HG02943 (cell line): Measurements from ENCODE around the gene LRRC7.
A peak's percentile ranks its signal among the peaks of the same experiment; 100 is the strongest.

ENCODE experiments used
- ATAC-seq: cut with Tn5 transposase; IDR thresholded peaks from one replicate; pipeline ENCODE4 v1.9.1; 2021; ENCODE audit warnings: mild to moderate bottlenecking, low read depth, moderate library complexity; ENCODE audit not compliant: unreplicated experiment

The LRRC7 gene

GRCh38 chr1:70072231-70072751 lies 504.6 kb downstream of the LRRC7 start:
- no peak for ATAC-seq

DNA sequence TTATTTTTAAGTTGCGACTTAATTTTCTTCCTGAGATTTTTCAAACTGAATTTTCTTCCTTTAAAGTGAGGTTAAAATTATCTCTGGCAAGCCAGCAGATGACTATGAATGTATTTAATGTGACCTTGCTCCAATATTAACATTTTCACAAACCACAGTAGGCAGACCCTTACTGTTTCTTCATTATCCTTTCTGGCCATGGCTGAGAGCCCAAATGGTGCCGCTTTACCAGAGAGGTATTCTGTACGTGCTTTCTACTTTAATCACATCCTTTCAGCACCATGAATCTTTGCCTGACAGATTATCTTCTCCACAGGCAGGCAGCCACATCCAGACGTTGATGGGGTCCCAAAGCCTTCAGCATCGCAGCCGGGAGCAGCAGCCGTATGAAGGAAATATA lies 508.0 kb downstream of the LRRC7 start:
- no peak for ATAC-seq

GRCh38 chr1:70077066-70077465 lies 509.3 kb downstream of the LRRC7 start:
- no peak for ATAC-seq

DNA sequence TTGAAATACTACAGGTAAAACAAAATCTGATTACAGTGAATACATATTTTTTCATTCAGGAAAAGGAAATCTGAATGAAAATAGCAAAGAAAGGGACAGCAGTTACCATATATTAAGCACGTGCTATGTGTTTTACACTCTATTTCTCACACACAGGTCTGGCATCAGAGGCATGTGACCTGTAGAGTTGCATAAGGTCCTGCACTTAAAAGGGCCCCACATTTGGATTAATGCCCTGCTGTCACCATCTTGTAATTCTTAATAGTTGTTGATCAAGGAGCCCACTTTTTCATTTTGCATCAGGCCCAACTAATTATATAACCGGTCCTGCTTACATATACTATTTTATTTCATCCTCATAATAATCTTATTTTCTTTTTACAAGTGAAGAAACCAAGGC lies 511.8 kb downstream of the LRRC7 start:
- ATAC-seq = no peak

DNA sequence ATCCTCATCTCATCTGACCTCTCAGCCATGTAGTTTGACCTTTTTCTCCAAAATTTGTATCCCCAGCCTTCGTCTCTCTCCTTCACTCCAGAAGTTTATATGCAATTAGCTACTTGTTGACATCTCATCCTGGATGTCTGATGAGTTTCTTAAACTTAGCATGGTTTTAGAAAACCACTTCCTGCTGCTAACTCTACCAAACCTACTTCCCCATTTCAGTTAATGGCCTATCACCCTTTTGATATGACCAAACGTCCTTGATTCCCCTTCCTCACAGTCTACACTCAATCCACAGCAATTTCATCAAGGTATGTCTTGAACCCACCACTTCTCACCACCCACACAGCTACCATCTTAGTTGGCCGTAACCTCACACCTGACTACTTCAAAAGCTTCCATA lies 515.8 kb downstream of the LRRC7 start:
- peak; percentile 73 for ATAC-seq

DNA sequence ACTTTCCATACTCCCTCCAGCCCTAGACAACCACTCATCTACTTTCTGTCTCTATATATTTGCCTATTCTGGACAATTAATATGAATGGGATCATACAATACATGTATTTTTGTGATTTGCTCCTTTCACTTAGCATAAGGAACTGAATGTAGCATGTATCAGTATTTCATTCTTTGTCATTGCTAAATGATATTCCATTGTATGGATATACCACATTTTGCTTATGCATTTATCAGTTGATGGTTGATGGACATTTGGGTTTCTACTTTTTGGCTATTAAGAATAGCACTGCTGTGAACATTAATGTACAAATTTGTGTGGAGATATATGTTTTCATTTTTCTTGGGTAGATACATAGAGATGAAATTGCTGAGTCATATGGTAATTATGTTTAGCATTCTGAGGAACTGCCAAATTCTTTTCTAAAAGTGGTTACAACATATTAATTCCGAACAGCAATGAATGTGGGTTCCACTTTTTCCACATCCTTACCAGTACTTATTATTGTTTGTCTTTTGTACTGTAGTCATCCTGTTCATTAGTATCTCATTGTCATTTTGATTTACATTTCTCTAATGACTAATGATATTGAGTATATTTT lies 516.7 kb downstream of the LRRC7 start:
- ATAC-seq = no peak

GRCh38 chr1:70085521-70085920 lies 517.8 kb downstream of the LRRC7 start:
- no peak for ATAC-seq

DNA sequence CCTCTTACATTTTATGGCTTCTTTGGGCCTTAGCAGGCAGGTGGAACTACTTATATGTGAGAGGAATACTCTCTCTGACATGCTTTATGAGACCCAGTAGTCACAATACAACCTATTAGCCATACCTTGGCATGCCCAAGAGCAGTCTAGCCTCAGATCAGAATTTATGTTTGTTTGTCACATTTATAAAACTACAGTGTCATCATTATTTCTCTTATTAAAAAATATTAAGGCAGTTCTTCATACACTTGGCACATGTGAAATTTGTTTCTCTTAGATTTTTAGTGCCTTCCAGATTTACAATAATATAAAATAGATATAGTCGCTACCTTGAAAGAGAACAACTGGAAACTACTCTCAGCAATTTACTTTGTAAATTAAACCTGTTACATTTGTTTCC lies 519.2 kb downstream of the LRRC7 start:
- ATAC-seq = no peak

DNA sequence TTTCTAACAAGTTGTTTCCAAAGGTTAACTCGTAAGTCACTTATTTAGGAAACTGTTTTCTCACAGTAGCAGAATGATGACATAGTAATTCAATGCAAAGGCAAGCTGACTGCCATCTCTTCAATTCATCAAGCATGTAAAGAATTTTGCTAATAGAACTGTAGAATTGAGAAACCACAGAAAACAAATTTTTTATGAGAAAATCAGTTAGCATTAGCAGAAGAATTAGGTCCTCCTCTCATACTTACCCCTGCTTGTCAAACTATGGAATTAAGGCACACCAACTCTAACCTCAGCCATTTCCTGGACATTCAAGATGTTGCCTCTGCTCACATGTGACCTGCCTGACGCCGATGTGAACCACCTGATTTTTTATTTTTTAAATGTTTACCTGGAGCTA lies 522.4 kb downstream of the LRRC7 start:
- ATAC-seq = no peak

GRCh38 chr1:70090875-70091274 lies 523.2 kb downstream of the LRRC7 start:
- no peak for ATAC-seq

DNA sequence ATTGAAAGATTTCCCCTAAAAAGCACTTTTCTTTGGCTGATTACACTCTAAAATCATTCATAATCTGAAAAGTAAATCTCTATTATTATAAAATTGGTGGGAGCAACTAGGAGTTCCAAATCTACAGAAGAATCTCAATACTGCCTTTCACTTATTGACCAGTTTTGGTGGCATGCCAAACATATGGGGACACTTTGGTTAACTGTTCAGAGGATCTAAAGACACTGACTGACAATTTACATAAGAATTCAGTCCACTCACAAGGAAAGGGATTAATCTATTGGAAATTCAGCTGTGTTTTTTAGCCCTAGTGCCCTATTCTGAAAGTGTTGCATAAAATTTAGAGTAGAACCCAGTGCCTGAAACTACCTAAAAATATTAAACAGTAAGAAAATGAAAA lies 524.1 kb downstream of the LRRC7 start:
- no peak for ATAC-seq

GRCh38 chr1:70092526-70092925 lies 524.8 kb downstream of the LRRC7 start:
- ATAC-seq = no peak

GRCh38 chr1:70093250-70093975 lies 525.7 kb downstream of the LRRC7 start:
- ATAC-seq = no peak

DNA sequence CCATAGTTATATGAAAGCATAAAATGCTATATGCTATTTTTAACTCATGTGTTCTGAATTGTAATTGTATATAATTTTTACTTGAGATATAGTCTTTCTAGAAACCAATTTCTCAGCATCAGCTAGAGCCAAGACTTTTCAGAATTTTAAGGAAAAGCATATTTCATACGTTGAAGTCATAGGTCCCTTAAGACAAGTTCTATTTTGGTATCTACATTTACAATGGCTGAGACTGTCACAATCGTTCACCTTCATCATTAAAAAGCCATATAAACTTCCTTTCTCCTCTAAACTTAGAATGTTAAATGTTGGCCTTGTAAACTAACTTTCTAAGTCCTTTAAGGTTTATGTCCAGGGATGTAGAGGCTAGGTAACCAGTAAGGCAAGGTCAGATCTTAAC lies 533.5 kb downstream of the LRRC7 start:
- ATAC-seq = no peak

- no peak for ATAC-seq
Observed at GRCh38 chr1:70101774-70102173, 534.1 kb downstream of the LRRC7 start.

GRCh38 chr1:70103770-70104169 lies 536.0 kb downstream of the LRRC7 start:
- no peak for ATAC-seq

- no peak for ATAC-seq
Observed at GRCh38 chr1:70109241-70109640, 541.5 kb downstream of the LRRC7 start.

GRCh38 chr1:70112838-70113237 lies 545.1 kb downstream of the LRRC7 start:
- ATAC-seq = no peak

- no peak for ATAC-seq
Observed at GRCh38 chr1:70115315-70115714, 547.6 kb downstream of the LRRC7 start.

DNA sequence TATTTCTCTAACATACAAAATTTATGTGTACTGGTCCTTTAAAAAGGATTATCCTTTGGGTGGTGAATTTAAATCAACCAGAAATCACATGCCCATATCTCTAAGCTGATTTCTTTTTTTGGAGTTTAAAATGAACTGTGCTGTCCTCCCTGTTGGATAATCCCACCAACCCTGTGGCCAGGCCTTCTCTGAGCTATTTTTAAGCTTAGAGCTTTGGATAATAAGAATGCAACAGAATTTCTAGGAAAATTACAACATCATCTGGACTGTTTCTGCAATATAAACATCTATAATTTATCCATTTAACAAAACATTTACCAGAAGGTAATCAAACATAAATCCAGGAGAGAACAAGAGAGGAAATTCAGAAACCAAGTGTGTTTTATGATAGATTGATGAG lies 549.3 kb downstream of the LRRC7 start:
- no peak for ATAC-seq

GRCh38 chr1:70134148-70134547 lies 566.4 kb downstream of the LRRC7 start:
- ATAC-seq = no peak

DNA sequence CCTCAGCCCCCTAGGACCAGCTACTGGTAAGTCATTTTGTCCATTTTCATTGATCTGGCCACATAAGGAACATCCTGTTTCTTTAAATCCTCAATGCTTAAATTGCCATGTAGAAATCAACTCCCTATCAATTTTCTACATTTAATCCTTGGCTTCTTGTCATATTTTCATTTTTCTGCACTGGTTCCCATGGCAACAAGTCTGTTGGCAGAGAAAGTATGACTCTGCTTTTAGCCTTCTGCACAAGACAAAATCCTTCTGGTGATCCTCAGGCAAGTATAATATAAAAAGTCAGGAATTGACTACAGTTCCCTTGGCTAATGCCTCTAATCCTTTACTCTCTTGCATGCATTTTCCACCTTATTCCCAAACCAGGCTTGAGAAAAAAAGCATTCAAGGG lies 572.6 kb downstream of the LRRC7 start:
- ATAC-seq = no peak
